Kidney (tissue), 14 donors: Measurements from ENCODE around the gene PCIF1. TPM values are rescaled to one million over a fixed set of nuclear protein-coding genes. Genes with fewer than 3 reads are reported as not detected.

ENCODE experiments used
- DNase-seq, 5 donors: peaks; one replicate each; pipeline ENCODE4 v3.0.0-alpha.2; 2013 to 2020
- FAIRE-seq: peaks from 2 replicates; lab custom pipeline; 2012; peaks lifted over from hg19 to GRCh38; lab: Jason Lieb, UNC
- H3K27ac ChIP-seq, 2 donors: one replicate each; pipeline ENCODE4 v1.7.0; 2013; ENCODE audit warnings: low read depth in 2 of 2, low read length in 2 of 2, inconsistent platforms in 1 of 2
- H3K27me3 ChIP-seq: one replicate; pipeline ENCODE4 v1.7.1; 2013; ENCODE audit warnings: low read length, inconsistent platforms; ENCODE audit not compliant: control insufficient read depth, insufficient read depth
- H3K36me3 ChIP-seq, 3 donors: one replicate each; pipeline versions ENCODE4 v1.7.0 to v1.7.1; 2013; ENCODE audit warnings: low read length in 3 of 3, control low read depth in 1 of 3, inconsistent platforms in 1 of 3; ENCODE audit not compliant: insufficient read depth in 3 of 3, control insufficient read depth in 2 of 3
- H3K4me1 ChIP-seq, 3 donors: one replicate each; pipeline versions ENCODE4 v1.7.0 to v1.7.1; 2013; ENCODE audit warnings: low read length in 3 of 3, inconsistent platforms in 1 of 3, low read depth in 1 of 3; ENCODE audit not compliant: control insufficient read depth in 2 of 3, insufficient read depth in 2 of 3
- H3K4me3 ChIP-seq, 3 donors: one replicate each; pipeline versions ENCODE4 v1.7.0 to v1.8.1; 2013; ENCODE audit warnings: low read length in 3 of 3, control low read depth in 1 of 3, inconsistent platforms in 1 of 3
- H3K9ac ChIP-seq, 3 donors: one replicate each; pipeline versions ENCODE4 v1.7.0 to v1.7.1; 2013; ENCODE audit warnings: low read length in 3 of 3, control low read depth in 1 of 3, inconsistent platforms in 1 of 3
- H3K9me3 ChIP-seq, 3 donors: one replicate each; pipeline versions ENCODE4 v1.7.0 to v1.7.1; 2013; ENCODE audit warnings: low read length in 3 of 3, control low read depth in 1 of 3, inconsistent platforms in 1 of 3; ENCODE audit not compliant: control insufficient read depth in 2 of 3, insufficient read depth in 1 of 3
- intact Hi-C: fragments of 100-400 bp; cut with DNase I; formaldehyde crosslinking; loops from one replicate; pipeline ENCODE4 v1.11.1; 2022
- polyA plus RNA-seq: library from polyadenylated mRNA; stranded (reverse); fragments of 350-450 nt; fragmentation: Illumina TruSeq; extraction: RNeasy Lipid Tissue Mini Kit (QIAGEN cat#74804); gene quantifications from one replicate; pipeline ENCODE4 v1.2.3, GENCODE V29; 2014; ENCODE audit warnings: low read depth, low replicate concordance; ENCODE audit not compliant: insufficient read depth
- total RNA-seq: library from RNA; stranded (reverse); fragmentation: NEBNext Ultra II Directional; extraction: Animal tissue kit (Norgen Biotek cat#: 25700); gene quantifications from one replicate; pipeline ENCODE4 v1.2.1, GENCODE V29; 2021
- TF ChIP-seq, protein P1 (sequence below): IDR thresholded peaks from 3 replicates; pipeline ENCODE4 v1.5.1; 2012; ENCODE audit warnings: mild to moderate bottlenecking, moderate library complexity, borderline replicate concordance; ENCODE audit not compliant: insufficient read depth; ENCODE audit errors: extremely low read depth
- donor health status: control.
- donor health status: control.
- donor health status: control.
- donor health status: control.
- donor health status: control.
- donor health status: DM: yes; HTN: yes; CAD: no.
- donor health status: Normal renal cell carcinoma (clear cell type).

The PCIF1 gene
- total and polyA plus RNA-seq, 2 donors from 2014 or later: 27.4 to 43.1 TPM

DNA sequence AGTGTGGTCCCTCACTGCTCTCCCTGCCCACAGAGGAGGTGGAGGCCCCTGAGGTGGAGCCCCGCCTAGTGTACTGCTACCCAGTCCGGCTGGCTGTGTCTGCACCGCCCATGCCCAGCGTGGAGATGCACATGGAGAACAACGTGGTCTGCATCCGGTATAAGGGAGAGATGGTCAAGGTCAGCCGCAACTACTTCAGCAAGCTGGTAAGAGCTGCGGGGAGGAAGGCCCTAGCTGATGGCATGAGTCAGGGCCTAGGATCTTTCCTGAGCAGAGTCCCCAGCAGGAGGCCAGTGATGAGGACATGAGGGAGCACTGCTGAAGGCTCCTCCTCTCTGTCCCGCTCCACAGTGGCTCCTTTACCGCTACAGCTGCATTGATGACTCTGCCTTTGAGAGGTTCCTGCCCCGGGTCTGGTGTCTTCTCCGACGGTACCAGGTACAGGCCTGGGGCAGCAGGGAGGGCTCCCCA is 11.2 kb downstream of the PCIF1 start:
- Histone ChIP-seq H3K27me3 (no peaks in the 10 kb centered on the region), H3K9me3 (no peaks in the 10 kb centered on the region), H3K4me1 (no peaks in the 10 kb centered on the region), H3K36me3 (peaks cover 13 to 73% (median 50%) of the 10 kb centered on the region in 3 donors), H3K4me3 (no peak overlapping the region), H3K27ac (peak overlapping the region in 1 of 2 donors; percentile 13), H3K9ac (no peak overlapping the region)
- TF ChIP-seq, protein P1, sequence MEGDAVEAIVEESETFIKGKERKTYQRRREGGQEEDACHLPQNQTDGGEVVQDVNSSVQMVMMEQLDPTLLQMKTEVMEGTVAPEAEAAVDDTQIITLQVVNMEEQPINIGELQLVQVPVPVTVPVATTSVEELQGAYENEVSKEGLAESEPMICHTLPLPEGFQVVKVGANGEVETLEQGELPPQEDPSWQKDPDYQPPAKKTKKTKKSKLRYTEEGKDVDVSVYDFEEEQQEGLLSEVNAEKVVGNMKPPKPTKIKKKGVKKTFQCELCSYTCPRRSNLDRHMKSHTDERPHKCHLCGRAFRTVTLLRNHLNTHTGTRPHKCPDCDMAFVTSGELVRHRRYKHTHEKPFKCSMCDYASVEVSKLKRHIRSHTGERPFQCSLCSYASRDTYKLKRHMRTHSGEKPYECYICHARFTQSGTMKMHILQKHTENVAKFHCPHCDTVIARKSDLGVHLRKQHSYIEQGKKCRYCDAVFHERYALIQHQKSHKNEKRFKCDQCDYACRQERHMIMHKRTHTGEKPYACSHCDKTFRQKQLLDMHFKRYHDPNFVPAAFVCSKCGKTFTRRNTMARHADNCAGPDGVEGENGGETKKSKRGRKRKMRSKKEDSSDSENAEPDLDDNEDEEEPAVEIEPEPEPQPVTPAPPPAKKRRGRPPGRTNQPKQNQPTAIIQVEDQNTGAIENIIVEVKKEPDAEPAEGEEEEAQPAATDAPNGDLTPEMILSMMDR: no peak
- DNase-seq (no peak), FAIRE-seq (no peak)
- intact Hi-C loops: loop anchor here (10.0 kb wide), 1 partner anchor 141 kb away; no protein-coding TSS in a partner anchor

DNA sequence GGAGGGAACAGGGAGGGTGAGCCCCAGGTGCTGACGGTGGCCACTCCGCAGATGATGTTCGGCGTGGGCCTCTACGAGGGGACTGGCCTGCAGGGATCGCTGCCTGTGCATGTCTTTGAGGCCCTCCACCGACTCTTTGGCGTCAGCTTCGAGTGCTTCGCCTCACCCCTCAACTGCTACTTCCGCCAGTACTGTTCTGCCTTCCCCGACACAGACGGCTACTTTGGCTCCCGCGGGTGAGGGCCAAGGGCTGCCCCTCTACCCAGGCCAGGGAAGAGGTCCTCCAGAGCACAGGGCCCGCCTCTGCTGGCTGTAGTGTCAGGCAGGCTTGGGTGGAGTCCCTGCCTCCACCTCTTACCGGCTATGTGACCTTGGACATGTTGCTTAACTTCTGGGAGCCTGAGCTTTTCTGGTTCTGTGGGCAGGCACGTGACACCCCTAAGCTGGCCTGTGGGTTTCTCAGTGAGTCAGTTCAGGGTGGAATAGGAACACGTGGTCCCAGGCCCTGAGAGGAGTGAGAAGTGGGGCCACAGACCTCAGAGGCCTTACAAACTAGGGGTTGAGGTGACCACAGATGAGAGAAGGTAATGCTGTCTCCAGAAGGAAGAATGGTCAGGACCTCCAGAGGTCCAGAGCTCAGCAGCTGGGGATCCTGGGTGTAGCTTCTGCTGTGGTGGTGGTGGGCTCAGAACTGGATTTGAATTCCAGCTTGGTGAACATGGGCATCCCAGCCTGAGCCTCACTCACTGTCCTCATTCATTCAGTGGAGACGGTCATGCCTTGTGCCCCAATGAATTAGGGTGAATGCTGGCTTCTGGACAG is 11.9 kb downstream of the PCIF1 start:
- FAIRE-seq: no peak
- peaks cover 13 to 70% (median 48%) of the 10 kb centered on the region in 3 donors for H3K36me3 ChIP-seq
- H3K4me3 ChIP-seq: no peak overlapping the region
- H3K4me1 ChIP-seq: no peaks in the 10 kb centered on the region
- intact Hi-C loops: loop anchor here (10.0 kb wide), 1 partner anchor 142 kb away; no protein-coding TSS in a partner anchor
- peak overlapping the region; percentile 13 to 49 for H3K27ac ChIP-seq
- H3K27me3 ChIP-seq: no peaks in the 10 kb centered on the region
- H3K9ac ChIP-seq: no peak overlapping the region
- H3K9me3 ChIP-seq: no peaks in the 10 kb centered on the region
- TF ChIP-seq, protein P1: no peak
- peak in 1 of 5 donors; percentile 73 for DNase-seq

- Histone ChIP-seq H3K4me1 (no peaks in the 10 kb centered on the region), H3K4me3 (no peak overlapping the region), H3K27ac (no peak overlapping the region), H3K9ac (no peak overlapping the region), H3K27me3 (no peaks in the 10 kb centered on the region), H3K9me3 (no peaks in the 10 kb centered on the region), H3K36me3 (peaks cover 13 to 80% (median 55%) of the 10 kb centered on the region in 3 donors)
- intact Hi-C loops: loop anchor here (10.0 kb wide), 1 partner anchor 142 kb away; no protein-coding TSS in a partner anchor
- DNase-seq: peak in 1 of 5 donors; percentile 80
- TF ChIP-seq, protein P1: no peak
- no peak for FAIRE-seq
Measured at GRCh38 chr20:45947110-45947866, 12.8 kb downstream of the PCIF1 start.
